Lower leg skin (tissue), 3 donors: Measurements from ENCODE around the gene ZNF771.

Source experiments
- POLR2A ChIP-seq, 2 donors: fragments of 450-650 bp; IDR thresholded peaks; one replicate each; pipeline ENCODE4 v1.6.1; 2016 to 2017; ENCODE audit warnings: antibody characterized with exemption in 2 of 2, mild to moderate bottlenecking in 1 of 2, moderate library complexity in 1 of 2
- TF ChIP-seq, protein P1 (sequence below), 3 donors: fragments of 450-650 bp; IDR thresholded peaks; one replicate each; pipeline ENCODE4 v1.5.1; 2016; ENCODE audit warnings: antibody characterized with exemption in 3 of 3, mild to moderate bottlenecking in 3 of 3, moderate library complexity in 2 of 3

DNA sequence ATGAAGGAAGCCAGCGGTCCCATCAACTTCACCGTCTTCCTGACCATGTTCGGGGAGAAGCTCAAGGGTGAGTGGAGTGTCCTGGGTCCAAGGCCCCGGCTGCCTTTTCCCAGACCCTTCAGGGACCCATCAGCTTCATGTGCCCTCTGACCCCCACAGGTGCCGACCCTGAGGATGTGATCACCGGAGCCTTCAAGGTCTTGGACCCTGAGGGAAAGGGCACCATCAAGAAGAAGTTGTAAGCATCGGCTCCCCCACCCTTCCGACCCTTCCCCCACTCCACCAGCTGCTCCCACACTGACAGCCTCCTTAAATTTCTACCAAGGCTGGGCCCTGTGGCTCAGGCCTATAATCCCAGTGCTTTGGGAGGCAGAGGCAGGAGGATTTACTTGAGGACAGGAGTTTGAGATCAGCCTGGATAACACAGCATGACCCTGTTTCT, 30.9 kb upstream of the ZNF771 start:
- TF ChIP-seq, protein P1, sequence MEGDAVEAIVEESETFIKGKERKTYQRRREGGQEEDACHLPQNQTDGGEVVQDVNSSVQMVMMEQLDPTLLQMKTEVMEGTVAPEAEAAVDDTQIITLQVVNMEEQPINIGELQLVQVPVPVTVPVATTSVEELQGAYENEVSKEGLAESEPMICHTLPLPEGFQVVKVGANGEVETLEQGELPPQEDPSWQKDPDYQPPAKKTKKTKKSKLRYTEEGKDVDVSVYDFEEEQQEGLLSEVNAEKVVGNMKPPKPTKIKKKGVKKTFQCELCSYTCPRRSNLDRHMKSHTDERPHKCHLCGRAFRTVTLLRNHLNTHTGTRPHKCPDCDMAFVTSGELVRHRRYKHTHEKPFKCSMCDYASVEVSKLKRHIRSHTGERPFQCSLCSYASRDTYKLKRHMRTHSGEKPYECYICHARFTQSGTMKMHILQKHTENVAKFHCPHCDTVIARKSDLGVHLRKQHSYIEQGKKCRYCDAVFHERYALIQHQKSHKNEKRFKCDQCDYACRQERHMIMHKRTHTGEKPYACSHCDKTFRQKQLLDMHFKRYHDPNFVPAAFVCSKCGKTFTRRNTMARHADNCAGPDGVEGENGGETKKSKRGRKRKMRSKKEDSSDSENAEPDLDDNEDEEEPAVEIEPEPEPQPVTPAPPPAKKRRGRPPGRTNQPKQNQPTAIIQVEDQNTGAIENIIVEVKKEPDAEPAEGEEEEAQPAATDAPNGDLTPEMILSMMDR (IDR thresholded peaks at IDR 0.05) = no peak
- no peak for TF ChIP-seq POLR2A (IDR thresholded peaks at IDR 0.05)
